ENCODE measurements around the gene SSX7.
"Not testable (repeated sequence)": the region's sequence is repeated elsewhere in the genome, so short reads cannot be mapped to it uniquely, and the experiment has no call there.

SSX7 gene, protein sequence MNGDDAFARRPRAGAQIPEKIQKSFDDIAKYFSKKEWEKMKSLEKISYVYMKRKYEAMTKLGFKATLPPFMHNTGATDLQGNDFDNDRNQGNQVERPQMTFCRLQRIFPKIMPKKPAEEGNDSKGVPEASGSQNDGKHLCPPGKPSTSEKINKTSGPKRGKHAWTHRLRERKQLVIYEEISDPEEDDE

GRCh38 chrX:52654800-52655199 lies at the start of gene SSX7:
Gene SSX7, minus strand, starts transcription at chrX:52654900. Its CDS starts 1,428 bp downstream, at chrX:52653472.
- not testable (repeated sequence) for DNase-seq

GRCh38 chrX:52692034-52692433 lies 37.3 kb upstream of the SSX7 start:
- not testable (repeated sequence) for DNase-seq

DNA sequence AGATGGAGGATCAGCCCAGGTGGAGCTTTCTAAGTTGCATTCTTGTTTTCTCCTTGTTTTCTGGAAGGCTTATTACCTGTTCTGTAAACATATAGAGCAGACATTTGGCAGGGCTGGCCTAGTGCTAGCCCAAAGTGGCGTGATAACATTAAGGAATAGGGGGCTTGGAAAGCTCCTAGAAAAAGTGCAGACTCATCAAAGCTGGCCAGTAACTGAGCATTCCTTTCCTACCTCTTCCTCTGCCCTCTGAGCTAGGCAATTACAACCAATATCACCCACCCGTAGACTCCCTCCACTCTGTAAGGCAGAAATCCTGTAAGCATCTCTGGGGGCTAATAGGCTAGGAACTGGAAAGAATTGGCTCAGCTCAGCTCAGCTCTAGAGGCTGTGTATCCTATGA lies 7.5 kb upstream of the SSX7 start:
- DNase-seq, result not testable (repeated sequence)

DNA sequence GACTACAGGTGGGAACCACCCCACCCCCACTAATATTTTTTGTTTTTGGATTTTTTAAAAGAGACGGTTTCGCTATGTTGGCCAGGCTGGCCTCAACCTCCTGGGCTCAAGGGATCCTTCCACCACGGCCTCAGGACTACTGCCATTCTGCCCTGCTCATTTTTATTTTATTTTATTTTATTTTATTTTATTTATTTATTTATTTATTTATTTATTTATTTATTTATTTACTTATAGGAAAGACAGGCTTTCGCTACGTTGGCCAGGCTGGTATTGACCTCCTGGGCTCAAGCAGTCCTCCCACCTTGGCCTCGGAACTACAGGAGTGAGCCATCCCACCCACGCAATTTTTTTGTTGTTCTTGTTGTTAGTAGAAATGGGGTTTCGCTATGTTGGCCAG lies 775 bp upstream of the SSX7 start:
- not testable (repeated sequence) for DNase-seq

- not testable (repeated sequence) for DNase-seq
Measured at GRCh38 chrX:52650676-52651075, 4.0 kb downstream of the SSX7 start.

DNA sequence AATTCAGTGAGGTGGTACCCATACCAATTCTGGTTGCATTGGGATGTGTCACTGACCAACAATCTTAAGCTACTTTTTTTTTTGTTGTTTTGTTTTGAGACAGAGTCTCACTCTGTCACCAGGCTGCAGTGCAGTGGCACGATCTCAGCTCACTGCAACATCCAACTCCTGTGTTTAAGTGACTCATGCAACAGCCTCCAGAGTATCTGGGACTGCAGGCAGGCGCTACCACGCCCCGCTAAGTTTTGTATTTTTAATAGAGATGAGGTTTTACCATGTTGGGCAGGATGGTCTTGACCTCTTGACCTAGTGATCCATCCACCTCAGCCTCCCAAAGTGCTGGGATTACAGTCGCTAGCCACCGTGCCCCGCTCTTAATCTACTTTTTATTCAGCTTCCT lies 5.7 kb downstream of the SSX7 start:
- not testable (repeated sequence) for DNase-seq

- not testable (repeated sequence) for DNase-seq
Measured at GRCh38 chrX:52628483-52628882, 26.2 kb downstream of the SSX7 start.

DNA sequence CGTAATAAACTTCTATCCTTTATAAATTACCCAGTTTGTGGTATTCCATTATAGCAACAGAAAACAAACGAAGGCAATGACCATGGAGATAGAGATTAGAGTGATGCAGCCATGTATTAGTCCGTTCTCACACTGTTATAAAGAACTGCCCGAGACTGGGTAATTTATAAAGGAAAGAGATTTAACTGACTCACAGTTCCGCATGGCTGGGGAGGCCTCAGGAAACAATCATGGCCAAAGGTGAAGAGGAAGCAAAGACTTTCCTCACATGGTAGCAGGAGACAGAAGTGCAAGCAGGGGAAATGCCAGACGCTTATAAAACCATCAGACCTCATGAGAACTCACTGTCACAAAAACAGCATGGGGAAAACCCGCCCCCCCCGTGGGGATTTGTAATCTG lies 34.0 kb downstream of the SSX7 start:
- not testable (repeated sequence) for DNase-seq

DNA sequence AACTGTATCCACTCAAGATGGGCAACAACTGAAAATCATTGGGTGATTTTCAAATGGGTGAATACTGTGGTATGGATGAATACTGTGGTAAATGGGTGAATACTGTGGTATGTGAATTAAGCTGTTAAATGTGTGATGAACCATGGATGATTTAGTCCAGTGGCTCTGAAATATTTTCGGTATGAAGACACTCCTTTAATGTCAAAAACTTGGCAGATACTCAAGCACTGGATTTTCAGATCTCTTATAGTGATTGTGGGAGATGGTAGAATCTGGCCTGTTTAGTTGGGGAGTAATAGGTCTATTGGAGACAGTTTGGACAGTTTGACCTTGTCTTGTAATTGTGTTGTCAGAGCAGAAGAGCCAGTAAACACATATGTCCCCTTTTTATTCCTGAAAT lies 45.7 kb downstream of the SSX7 start:
- no peak for DNase-seq

- DNase-seq, result not testable (repeated sequence)
Measured at GRCh38 chrX:52603151-52603550, 51.5 kb downstream of the SSX7 start.

- DNase-seq, result no peak
Measured at GRCh38 chrX:52598886-52599285, 55.8 kb downstream of the SSX7 start.

GRCh38 chrX:52594658-52595057 lies 60.0 kb downstream of the SSX7 start:
- no peak for DNase-seq
